Embryonic facial prominence (tissue), 1 donor: ENCODE results near the gene IFNLR1.
A peak's percentile ranks its signal among the peaks of the same experiment; 100 is the strongest.

Experiments used
- DNase-seq: peaks from one replicate; pipeline ENCODE4 v3.0.0-alpha.2; 2016; ENCODE audit errors: extremely low spot score

Gene IFNLR1

DNA sequence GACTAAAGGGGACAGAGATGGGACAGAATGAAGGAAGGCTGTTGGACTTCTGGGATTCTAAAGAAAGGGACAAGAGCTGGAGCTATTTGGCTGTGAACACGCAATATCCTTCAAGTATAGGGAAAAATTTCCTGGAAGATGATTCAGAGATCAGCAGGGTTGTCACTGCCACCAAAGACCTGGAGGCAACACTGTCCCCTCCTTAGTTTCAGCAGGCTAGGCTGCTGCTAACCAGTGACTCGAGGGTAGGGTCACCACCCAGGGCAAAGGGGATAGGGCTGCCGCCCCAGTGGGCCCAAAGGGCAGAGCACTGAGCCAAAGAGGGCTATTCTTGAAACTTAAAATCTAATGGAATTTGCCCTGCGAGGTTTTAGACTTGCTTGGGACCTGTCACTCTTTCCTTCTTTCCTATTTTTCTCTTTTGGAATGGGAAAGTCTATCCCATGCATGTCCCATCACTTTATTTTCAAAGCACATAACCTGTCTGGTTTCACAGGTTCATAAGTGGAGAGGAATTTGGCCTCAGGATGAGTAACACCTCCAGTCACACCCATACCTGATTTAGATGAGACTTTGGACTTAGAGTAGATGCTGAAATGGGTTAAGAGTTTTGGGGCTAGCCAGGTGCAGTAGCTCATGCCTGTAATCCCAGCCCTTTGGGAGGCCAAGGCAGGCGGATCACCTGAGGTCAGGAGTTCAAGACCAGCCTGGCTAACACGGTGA lies 11.9 kb downstream of the IFNLR1 start:
- DNase-seq = no peak

DNA sequence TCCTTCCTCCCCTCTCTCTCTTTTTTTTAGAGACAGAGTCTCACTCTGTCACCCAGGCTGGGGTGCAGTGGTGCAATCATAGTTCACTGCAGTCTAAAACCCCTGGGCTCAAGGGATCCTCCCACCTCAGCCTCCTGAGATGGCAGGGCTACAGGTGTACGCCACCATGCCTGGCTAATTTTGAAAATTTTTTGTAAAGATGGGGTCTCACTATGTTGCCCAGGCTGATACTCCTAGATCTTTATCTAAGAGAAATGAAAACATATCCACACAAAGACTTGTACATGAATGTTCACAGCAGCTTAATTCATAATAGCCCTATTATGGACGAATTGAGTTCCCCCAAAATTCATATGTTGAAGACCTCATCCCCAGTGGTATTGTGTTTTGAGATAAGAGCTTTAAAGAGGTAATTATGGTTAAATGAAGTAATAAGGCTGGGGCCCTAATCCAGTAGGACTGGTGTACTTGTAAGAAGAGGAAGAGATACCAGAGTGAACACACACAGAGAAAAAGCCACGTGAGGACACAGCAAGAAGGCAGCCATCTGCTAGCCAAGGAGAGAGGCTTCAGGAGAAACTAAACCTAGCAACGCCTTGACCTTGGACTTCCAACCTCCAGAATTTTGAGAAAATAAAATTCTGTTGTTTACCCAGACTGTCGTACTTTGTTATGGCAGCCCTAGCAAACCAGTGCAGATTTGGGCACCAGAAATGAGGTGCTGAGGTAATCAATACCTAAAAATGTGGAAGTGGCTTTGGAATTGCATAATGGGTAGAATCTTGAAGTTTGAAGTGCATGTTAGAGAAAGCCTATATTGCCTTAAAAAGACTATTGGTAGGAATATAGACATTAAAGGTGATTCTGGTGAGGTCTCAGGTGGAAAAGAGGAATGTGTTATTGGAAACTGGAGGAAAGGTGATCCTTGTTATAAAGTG lies 13.2 kb downstream of the IFNLR1 start:
- DNase-seq = no peak

DNA sequence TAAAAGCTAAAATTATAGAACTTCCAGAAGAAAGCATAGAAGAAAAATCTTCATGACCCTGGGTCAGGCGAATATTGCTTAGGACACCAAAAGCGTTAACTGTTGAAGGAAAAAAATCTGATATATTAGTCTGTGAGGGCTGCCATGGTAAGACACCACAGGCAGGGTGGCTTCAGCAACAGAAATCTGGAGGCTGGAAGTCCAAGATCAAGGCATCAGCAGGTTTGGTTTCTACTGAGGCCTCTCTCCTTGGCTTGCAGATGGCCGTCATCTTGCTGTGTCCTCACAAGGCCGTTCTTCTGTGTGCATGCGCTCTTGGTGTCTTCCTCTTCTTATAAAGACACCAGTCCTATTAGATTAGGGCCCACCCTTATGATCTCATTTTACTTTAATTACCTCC lies 14.5 kb downstream of the IFNLR1 start:
- no peak for DNase-seq

DNA sequence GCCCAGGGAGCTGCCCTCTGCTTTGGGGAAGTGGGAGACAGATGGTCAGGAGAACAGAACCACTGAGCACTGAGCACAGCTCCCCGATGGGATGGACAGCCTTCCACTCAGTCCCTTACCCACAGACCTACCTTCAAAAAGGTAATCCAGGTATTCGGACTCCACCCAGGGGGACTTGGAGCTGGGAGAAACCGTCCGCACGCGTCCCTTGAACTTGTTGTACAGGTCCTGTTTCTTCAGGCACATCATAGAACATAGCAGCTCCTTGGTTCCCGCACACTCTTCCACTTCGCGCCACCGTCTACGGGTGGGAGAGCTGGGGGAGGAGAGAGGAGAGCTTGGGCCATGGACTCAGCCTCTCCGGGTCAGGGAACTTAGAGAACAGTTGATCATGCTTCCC lies 17.8 kb downstream of the IFNLR1 start:
- DNase-seq = no peak

DNA sequence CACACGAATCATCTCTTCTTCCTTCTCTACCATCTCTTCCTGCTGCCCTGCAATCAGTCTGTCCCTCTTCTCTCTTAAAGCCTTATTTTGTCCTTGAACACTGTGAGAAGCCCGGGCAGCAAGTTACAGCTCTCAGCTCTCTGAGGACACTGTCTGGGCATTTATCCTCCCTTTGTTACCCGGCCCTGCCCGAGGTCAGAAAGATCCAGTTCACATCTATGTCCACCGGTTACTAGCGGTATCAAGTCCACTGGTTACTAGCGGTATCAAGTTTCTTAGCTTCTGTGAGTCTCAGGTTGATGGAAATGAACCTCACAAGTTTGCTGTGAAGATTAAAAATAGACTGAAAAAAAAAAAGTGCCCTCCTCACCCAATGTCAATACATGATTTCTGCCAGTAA lies 18.8 kb downstream of the IFNLR1 start:
- DNase-seq = no peak

DNA sequence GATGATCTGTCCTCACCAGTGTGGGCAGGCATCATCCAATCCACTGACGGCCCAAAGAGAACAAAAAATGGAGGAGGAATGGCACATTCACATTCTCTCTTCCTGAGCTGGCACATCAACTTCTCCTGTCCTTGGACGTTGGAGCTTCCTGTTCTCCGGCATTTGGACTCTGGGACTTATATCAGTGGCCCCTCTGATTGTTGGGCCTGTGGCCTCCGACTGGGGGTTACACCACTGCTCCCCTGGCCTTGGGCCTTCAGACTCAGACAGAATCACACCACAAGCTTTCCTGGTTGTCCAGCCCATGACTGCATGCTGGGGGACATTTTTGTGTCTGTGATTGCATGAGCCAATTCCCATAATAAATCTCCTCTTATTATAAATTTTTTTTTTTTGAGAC lies 20.1 kb downstream of the IFNLR1 start:
- no peak for DNase-seq

DNA sequence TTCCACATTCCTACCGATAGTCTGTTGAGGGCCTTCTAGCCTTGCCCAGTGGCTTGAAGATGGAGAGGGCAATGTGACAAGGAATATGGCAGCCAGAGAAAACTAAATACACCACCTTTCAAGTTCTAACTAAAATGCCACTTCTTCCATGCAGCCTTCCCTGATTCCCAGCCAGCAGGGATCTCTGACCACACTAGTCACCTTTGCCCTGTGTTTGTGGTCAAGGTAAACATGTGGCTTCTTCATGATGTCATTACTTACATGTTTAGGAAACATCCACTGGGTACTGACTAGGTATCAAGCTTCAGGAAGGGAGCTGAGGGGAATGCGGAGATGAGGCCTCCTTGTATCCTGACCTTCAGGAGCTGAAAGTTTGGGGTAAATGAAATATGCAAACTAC lies 21.6 kb downstream of the IFNLR1 start:
- DNase-seq = no peak

DNA sequence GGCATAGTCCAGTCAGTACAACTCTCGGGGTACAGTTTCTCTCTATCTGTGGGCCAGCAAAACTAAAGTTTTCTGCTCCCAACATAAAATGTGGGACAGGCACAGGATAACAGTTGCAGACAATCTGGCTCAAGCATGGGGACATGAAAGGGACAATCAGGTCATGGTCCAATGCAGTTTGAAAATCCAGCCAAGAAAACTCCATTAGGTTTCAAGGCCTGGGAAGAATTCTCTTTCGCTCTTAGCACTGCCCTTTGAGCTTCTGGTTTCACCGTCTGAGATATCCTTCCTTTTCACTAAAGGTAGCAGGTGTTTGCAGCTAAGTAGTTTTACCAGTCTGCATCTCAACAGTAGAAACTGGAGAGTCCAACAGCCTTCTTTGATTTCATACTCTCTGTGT lies 23.1 kb downstream of the IFNLR1 start:
- no peak for DNase-seq

DNA sequence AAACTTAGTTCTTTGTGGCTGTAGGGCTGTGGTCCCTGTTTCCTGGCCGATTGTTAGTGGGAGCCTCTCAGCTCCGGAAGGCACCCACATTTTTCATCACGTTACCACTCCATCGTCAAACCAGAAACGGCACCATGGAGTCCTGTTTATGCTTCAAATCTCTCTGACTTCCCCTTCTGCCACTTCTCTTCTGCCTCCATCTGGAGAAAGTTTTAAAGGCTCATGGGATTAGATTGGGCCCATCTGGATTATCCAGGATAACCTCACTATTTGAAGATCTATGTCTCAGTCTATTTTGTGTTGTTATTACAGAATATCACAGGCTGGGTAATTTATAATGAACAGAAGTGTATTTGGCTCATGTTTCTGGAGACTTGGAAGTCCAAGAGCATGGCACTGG lies 24.9 kb downstream of the IFNLR1 start:
- DNase-seq = no peak

DNA sequence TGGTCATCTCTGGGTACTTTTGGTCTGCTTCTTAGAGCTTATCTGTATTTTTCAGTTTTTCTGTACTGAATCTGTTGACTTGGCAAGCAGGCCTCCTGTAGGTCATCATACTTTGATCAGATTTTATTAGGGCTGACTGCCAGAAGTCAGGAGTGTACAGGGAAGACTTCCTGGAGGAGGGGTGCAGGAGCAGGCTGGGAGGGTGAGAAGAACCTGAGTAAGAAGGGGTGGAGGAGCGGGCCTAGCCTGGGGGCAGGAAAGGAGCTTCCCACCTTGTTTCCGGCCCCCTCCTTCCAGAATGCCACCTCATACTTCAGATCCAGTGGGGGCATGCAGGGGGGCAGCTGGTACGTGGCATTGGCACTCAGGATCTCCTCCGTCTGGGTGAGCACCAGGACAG lies 25.8 kb downstream of the IFNLR1 start:
- DNase-seq = no peak

DNA sequence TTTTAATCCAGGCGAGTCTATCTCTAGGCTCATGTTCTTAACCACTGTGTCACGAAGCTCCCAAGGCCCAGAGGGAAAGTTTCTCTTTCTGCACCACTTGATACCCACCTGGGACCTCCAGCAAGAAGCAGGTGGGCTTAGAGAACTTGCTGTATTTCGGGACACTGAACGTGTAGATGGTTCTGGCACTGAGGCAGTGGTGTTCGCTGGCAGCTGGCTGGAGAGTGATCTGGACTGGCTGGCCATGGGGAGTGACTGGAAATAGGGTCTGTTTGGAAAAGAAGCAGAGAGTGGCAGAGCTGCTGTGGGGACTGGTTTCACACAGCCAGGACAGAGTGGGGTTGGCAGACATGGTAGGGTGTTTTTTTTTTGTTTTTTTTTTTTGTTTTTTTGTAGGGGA lies 27.7 kb downstream of the IFNLR1 start:
- no peak for DNase-seq

DNA sequence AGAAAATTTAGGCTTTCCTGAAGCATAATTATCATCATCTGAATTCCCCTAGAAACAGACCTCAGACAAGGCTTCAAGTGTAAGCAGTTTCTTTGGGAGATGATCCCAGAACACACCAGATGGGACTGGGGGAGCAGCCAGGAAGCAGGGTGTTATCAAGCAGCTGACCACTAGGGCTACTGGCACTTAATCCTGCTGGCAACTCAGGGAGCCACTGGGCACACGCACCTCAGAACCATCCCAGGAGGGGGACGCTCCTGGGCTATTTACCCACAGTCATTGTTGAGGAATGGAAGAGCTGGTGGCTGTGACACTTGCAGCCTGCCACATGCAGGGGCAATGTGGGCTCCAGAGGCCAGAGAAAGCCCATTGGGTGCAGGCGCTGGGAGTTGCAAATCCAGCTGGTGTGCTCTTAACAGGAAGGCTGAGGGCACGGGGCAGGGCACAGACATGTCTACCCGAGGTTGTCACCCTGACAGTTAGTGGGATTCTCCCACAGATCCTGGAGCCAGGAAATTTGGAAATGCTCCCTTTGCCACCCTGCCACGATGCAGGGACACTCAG lies 29.1 kb downstream of the IFNLR1 start:
- no peak for DNase-seq

DNA sequence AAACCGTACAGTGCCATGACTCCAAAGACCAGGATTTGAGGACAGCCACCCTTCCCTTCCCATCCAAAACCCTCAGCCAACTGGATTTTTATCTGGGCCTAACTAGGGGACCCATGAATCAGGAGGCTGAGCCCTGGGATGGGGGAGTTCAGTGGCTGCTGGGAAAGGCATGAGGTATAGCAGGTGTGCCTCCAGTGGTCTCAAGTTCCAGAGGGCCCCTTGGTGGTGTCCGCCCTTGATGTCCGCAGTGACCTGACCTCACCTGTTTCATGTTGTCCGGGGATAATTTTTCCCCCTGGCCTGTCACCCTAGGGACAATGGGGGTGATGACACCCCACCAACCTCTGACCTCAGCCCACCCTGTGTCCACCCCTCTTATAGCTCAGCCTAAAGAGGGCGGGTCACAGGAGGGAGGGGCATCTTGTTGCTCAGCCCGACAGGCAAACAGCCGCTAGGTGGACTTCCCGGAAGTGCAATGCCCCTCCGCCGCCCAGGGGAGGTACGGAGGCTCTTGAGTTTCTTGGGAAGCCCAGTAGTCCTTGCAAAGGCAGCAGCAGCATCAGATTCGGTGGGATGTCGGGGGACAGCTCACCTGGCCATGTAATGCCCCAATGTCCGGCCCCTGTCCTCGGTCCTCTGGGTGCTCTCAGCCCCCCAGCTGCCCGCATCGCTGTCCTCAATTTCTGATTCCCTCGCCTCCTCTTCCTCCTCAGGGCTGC lies 30.4 kb downstream of the IFNLR1 start:
- no peak for DNase-seq

DNA sequence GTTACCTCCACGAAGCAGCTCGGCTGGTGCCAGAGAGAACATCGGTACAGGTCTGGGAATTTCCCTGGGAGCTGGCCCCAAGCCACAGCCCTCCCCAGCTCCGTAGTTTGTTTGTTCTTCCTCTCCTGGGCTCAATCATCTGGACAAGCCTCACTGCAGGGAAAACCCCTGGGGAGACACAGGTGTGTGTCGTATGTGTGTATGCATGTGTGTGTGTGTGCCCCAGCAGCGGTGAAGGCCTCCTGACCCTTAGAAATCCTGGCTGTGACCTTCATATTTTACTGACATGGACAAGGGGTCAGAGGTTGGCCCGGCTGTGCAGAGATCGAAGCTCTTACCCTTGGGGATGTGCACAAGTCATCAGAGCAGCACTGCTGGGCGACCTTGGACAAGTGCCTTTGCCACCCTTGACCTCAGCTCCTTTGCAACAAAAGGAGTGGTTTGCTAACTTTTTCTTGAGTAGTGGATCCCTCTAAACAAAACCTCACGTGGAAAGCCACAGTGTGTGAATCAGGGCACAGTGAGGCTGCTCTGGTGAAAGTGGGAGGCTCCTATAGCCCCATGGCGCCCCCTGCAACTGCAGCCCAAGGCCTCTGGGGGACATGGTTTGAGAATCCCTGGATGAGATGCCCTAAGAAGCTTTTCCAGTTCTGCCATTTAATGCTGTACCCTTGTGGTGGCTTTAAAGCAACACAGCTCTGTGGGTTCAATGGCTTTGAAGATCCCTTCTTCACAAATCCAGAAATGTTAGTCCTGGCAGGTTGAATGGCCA lies 31.9 kb downstream of the IFNLR1 start:
- no peak for DNase-seq

DNA sequence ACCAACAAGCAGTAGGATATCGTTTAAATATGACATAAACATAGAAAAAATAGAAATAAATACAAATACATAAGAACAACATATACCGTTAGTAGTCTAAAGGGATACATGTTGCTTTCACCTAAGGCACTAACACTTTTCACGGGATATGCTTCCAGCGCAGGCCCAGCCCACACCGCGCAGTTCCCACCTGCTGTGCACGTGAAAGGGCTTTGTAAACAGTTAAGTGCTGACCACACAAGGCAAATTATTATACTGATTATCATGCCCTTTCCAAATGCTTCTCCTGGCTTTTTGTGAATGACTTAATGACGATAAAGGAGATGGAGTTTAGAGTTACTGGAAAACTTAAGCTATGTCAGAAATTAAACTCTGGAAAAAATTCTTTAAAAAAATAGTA lies 32.9 kb downstream of the IFNLR1 start:
- DNase-seq = no peak

DNA sequence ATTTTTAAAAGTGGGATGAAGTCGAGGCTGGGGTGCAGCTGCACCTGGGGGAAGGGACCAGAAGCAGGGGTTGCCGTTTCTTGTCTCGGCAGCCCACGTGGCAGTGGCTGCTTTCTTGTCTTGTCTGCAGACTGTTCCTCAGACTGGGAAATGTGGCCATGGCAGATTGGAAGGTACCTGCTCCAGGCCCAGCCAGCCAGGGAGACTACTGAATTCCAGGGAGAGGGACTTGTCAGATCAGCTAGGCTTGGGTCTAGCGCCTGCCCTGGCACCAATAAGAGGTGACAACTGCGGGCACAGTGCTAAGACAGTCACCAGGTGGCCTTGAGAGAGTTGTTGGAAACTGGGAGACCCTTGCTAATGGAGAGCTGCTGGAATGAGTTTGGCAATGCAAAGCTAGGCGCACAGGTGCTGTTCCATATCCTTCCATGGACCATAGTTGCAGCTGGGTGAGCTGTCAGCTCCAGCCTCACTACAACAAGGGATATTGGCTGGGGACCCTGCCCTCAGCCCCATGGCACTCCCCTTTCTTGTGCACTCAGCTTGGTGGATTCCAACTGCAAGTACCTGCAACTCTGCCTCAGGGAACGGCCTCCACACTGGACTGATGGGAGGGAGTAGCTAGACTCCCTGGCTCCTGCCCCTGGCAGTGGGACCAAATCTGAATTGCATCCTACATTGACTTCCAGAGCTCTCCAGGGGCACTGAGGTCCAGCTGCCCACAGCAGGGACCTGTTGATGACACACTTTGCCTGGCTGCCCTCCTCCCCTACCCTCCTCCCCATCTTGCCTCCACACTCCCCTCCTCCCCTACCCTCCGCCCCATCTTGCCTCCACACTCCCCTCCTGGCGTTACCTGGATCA lies 34.2 kb downstream of the IFNLR1 start:
- DNase-seq = no peak

DNA sequence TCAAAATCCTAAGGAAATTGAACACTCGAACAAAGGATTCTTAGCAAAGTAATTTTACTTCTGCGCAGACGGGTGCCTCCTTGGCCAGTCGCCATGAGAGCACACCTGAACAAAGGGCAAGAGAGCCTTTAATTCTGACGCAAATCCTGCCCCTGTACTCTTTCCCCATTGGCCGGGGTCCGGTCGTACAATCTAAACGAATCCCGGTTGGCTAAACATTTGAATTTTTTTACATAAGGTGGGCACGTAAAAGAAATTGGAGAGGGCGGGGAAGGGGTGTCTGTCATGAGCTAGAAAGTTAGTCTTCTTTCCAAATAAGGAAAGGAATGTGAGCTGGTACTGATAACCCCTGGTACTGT lies 35.9 kb downstream of the IFNLR1 start:
- peak; percentile 49 for DNase-seq

DNA sequence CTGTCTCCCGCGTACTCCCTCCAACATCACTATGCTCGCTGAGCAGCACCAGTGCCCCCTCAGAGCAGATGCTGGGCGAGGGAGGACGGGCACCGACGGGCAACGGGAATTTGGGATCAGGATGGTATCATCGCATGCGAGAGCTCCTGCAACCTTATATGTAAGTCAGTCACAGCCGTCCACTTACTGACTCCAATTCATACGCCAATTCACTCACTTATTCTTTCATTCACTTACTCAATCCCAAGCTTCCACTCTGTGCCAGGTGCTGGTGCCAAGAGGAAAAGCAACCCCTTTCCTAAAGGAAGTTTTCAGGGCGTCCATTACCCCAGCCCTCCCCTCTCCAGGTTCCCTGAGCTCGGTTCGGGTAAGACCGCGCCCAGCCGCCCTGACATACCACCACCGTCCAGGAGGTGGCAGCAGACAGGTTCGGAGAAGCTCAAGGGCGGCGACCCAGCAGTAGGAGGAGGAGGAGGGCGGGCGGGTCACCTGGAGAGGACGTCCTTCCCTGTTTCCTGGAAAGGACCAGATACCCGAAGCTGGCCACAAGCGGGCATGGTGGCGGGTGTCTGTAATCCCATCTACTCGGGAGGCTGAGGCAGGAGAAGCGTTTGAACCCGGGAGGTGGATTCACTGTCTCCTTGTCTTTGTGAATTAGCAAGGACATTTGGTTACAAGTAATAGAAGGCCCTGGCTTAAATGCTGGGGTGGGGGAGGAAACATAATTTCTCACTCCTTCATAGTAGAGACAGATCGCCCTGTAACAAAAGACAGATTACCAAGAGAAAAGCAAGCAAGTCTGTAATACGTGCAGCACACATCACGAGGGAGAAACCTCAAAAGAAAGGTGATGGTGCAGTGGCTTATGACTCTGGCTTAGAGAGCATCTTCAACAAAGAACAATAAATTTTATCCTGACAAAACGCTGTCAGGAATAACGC lies 36.6 kb downstream of the IFNLR1 start:
- DNase-seq = peak; percentile 68

DNA sequence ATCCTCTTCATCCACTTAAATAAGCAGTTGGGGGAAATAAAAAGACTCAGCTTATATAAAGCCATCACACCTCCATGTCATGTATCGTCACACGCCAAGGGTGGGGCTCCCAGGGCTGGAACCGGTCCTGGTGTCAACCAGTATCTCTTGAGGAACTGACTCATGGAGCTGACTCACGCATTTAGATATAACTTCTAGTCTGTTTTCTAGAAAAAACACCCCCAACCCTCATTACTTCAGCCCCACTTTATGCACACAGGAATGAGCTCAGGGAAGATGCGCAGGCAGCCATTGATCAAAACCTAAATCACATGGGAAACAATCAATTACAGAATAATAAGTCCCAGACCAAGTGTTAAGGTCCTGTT lies 37.2 kb downstream of the IFNLR1 start:
- no peak for DNase-seq
